Upper lobe of left lung (tissue), 6 donors: ENCODE data around the gene DMD. TPM values are rescaled to one million over a fixed set of nuclear protein-coding genes. Genes with fewer than 3 reads are reported as not detected.

Experiments
- ATAC-seq, 2 donors: fragments of 200-7000 bp; cut with Tn5 transposase; one replicate each; pipeline ENCODE4 v1.9.1; 2022; ENCODE audit warnings: mild to moderate bottlenecking in 2 of 2, moderate library complexity in 2 of 2; ENCODE audit not compliant: low FRiP score in 2 of 2
- DNase-seq, 2 donors: peaks; one replicate each; pipeline ENCODE4 v3.0.0-alpha.2; 2019 to 2020
- H3K27ac ChIP-seq, 4 donors: fragments of 200-600 bp; sonication (generic); one replicate each; pipeline ENCODE4 v1.5.1; 2016 to 2019
- H3K27me3 ChIP-seq, 4 donors: fragments of 200-600 bp; sonication (generic); one replicate each; pipeline ENCODE4 v1.5.1; 2017 to 2019
- H3K36me3 ChIP-seq, 4 donors: fragments of 200-600 bp; sonication (generic); one replicate each; pipeline ENCODE4 v1.5.1; 2016 to 2019
- H3K4me1 ChIP-seq, 4 donors: fragments of 200-600 bp; sonication (generic); one replicate each; pipeline ENCODE4 v1.5.1; 2018 to 2019
- H3K4me3 ChIP-seq, 4 donors: fragments of 200-600 bp; sonication (generic); one replicate each; pipeline ENCODE4 v1.5.1; 2017 to 2019; ENCODE audit warnings: mild to moderate bottlenecking in 2 of 4, moderate library complexity in 1 of 4
- H3K9me3 ChIP-seq, 4 donors: fragments of 200-600 bp; sonication (generic); one replicate each; pipeline ENCODE4 v1.5.1; 2018 to 2019
- EP300 ChIP-seq, 4 donors: sonication (generic); formaldehyde crosslinking; IDR thresholded peaks; one replicate each; pipeline ENCODE4 v1.5.1; 2017; ENCODE audit warnings: antibody characterized with exemption in 4 of 4, control low read depth in 2 of 4
- POLR2A ChIP-seq, 4 donors: fragments of 450-650 bp; IDR thresholded peaks; one replicate each; pipeline ENCODE4 v1.5.1; 2016 to 2017; ENCODE audit warnings: antibody characterized with exemption in 4 of 4, mild to moderate bottlenecking in 2 of 4
- POLR2AphosphoS5 ChIP-seq, 2 donors: sonication (generic); formaldehyde crosslinking; IDR thresholded peaks; one replicate each; pipeline ENCODE4 v1.5.1; 2017; ENCODE audit warnings: antibody characterized with exemption in 2 of 2
- WGBS, 2 donors: methylation state at CpG; one replicate each; pipeline ENCODE4 v1.1.5; 2017 to 2018; 5-methylcytosine and 5-hydroxymethylcytosine counted together
- total RNA-seq, 6 donors: library from RNA; depleted of rRNA in 4 of 6; stranded (reverse); fragments of >200 nt in 4 of 6; gene quantifications; one replicate each; pipeline versions ENCODE4 v1.1.0 to v1.2.1, GENCODE V29; 2016 to 2021
- TF ChIP-seq, protein P1 (sequence below), 6 experiments: fragments of 450-650 bp in 4 of 6; fragments of 200-600 bp in 2 of 6; sonication (generic) in 2 of 6; IDR thresholded peaks; one replicate each; pipeline ENCODE4 v1.5.1; 2016 to 2019; ENCODE audit warnings: antibody characterized with exemption in 6 of 6
- donor health status: DM: no; HTN: no; CAD: no; lungs with moderate emphysema.
- donor health status: DM: no; HTN: yes; CAD: no; lungs with severe emphysema.

DMD gene
- total RNA-seq, 6 donors from 2014 or later = 12.5 to 37.0 (median 24.0) TPM

DNA sequence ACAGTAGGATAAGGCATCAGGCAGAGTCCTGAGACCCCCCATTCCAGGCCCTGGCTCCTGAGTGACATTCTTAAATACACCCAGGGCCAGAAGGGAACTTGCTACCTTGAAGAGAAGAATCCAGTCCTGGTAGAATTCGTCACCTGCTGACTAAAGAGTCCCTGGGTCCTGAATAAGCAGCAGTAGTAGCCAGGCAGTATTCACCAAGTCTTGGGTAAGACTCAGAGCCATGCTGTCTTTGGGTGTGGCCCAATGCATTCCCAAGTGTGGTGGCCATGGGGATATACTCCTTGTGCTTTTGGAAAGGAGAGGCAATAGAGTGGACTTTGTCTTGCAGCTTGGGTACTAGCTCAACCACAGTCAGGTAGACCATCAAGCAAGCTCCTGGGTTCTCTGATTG, 359.1 kb downstream of the DMD start:
- no peak overlapping the region for H3K27ac ChIP-seq
- H3K9me3 ChIP-seq = no peaks in the 10 kb centered on the region
- H3K4me1 ChIP-seq = no peaks in the 10 kb centered on the region
- no peaks in the 10 kb centered on the region for H3K27me3 ChIP-seq
- TF ChIP-seq EP300 (IDR thresholded peaks at IDR 0.05) (no peak), POLR2AphosphoS5 (IDR thresholded peaks at IDR 0.05) (no peak), POLR2A (IDR thresholded peaks at IDR 0.05) (no peak)
- TF ChIP-seq, protein P1, sequence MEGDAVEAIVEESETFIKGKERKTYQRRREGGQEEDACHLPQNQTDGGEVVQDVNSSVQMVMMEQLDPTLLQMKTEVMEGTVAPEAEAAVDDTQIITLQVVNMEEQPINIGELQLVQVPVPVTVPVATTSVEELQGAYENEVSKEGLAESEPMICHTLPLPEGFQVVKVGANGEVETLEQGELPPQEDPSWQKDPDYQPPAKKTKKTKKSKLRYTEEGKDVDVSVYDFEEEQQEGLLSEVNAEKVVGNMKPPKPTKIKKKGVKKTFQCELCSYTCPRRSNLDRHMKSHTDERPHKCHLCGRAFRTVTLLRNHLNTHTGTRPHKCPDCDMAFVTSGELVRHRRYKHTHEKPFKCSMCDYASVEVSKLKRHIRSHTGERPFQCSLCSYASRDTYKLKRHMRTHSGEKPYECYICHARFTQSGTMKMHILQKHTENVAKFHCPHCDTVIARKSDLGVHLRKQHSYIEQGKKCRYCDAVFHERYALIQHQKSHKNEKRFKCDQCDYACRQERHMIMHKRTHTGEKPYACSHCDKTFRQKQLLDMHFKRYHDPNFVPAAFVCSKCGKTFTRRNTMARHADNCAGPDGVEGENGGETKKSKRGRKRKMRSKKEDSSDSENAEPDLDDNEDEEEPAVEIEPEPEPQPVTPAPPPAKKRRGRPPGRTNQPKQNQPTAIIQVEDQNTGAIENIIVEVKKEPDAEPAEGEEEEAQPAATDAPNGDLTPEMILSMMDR (IDR thresholded peaks at IDR 0.05) = no peak
- no peaks in the 10 kb centered on the region for H3K36me3 ChIP-seq
- ATAC-seq (no peak), DNase-seq (no peak)
- 29% methylated on average over 1 of the region's 1 CpG; no CpG with 5 or more reads in 1 of the 2 donors for WGBS, 2 donors
- no peak overlapping the region for H3K4me3 ChIP-seq

DNA sequence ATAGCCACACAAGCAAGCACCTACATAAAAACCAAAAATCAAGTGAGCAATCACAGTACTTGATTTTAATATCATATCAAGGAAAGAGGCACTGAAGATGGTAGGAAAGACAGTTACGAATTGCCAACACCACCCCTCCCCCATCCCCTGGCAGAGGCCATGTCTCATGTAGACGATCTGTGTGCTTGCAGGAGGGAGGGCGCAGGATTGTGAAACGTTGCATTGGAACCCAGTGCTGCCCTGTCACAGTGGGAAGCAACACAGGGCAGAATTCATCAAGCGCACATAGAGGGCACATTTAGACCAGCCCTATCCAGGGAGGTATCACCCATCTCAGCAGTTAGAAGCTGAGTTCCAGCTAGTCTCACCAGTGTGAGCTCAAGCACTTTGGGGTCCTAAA, 359.8 kb downstream of the DMD start:
- Histone ChIP-seq H3K9me3 (no peaks in the 10 kb centered on the region), H3K4me3 (no peak overlapping the region), H3K36me3 (no peaks in the 10 kb centered on the region), H3K27me3 (no peaks in the 10 kb centered on the region), H3K4me1 (no peaks in the 10 kb centered on the region), H3K27ac (no peak overlapping the region)
- no peak for TF ChIP-seq EP300 (IDR thresholded peaks at IDR 0.05)
- no peak for TF ChIP-seq POLR2AphosphoS5 (IDR thresholded peaks at IDR 0.05)
- no peak for TF ChIP-seq POLR2A (IDR thresholded peaks at IDR 0.05)
- TF ChIP-seq, protein P1 (IDR thresholded peaks at IDR 0.05) = no peak
- ATAC-seq (no peak), DNase-seq (no peak)
- 82 to 86% methylated on average over 4 to 5 of the region's 5 CpGs for WGBS, 2 donors

DNA sequence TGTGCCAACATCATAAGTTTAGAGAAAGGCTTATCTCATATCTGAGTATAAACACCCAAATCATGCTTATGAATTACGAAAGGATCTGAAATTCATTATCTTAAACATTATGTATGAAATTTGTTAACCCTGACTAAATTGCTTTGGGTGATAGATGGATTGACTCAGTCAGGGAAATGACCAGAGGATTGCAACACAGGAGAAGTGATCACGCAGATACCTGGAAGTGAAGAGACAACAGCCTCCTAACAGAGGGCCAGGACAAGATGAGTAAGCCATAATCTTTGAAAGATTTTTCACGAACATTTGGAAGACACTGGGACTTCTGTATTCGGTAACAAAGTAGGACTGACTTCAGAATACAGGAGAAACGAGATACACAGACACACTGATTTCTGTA, 363.4 kb downstream of the DMD start:
- no peaks in the 10 kb centered on the region for H3K27me3 ChIP-seq
- ATAC-seq (no peak), DNase-seq (no peak)
- H3K4me3 ChIP-seq = no peak overlapping the region
- H3K9me3 ChIP-seq = no peaks in the 10 kb centered on the region
- H3K4me1 ChIP-seq = no peaks in the 10 kb centered on the region
- H3K36me3 ChIP-seq = no peaks in the 10 kb centered on the region
- WGBS, 2 donors = 78 to 84% methylated on average over 5 of the region's 5 CpGs
- TF ChIP-seq POLR2AphosphoS5 (IDR thresholded peaks at IDR 0.05) (no peak), POLR2A (IDR thresholded peaks at IDR 0.05) (no peak), EP300 (IDR thresholded peaks at IDR 0.05) (no peak)
- TF ChIP-seq, protein P1 (IDR thresholded peaks at IDR 0.05) = no peak
- H3K27ac ChIP-seq = no peak overlapping the region

DNA sequence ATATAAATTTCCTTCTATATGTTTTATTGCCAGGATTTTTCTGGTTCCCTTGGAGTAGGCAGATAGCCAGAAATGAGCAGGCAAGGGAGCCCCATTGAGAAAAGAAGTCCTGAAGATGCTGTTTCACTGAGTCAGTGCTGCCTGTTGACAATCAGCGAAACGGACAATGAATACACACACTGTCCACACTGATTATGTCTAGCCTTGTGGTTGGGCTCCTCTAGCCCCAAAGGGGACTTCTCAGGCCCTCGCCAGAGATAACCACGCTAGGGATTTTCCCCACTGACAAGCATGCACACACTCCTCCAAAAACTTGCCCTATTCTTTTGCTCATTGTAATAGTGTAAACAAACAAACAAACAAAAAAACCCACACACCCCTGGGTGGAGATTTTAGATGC, 369.3 kb downstream of the DMD start:
- WGBS, 2 donors = 83 to 87% methylated on average over 3 to 4 of the region's 4 CpGs

DNA sequence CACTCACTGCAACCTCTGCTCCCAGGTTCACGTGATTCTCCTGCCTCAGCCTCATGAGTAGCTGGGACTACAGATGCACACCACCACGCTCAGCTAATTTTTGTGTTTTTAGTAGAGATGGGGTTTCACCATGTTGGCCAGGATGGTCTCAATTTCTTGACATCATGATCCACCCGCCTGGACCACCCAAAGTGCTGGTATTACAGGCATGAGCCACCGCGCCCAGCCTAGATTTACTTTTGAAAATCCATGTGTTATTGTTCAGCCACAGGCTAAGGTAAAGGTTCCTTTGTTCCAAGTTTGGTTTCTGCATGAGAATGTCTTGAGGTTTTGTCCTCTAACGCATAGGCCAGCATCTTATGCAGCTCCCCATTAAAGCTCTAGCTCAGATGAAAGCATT, 371.6 kb downstream of the DMD start:
- H3K9me3 ChIP-seq = no peaks in the 10 kb centered on the region
- H3K4me1 ChIP-seq = no peaks in the 10 kb centered on the region
- H3K4me3 ChIP-seq = no peak overlapping the region
- TF ChIP-seq POLR2A (IDR thresholded peaks at IDR 0.05) (no peak), EP300 (IDR thresholded peaks at IDR 0.05) (no peak), POLR2AphosphoS5 (IDR thresholded peaks at IDR 0.05) (no peak)
- TF ChIP-seq, protein P1 (IDR thresholded peaks at IDR 0.05) = no peak
- ATAC-seq (no peak), DNase-seq (no peak)
- no peaks in the 10 kb centered on the region for H3K27me3 ChIP-seq
- 76 to 88% methylated on average over 6 of the region's 6 CpGs for WGBS, 2 donors
- H3K36me3 ChIP-seq = no peaks in the 10 kb centered on the region
- no peak overlapping the region for H3K27ac ChIP-seq

More for the DNA sequence above, 369.3 kb downstream of the DMD start:
- ATAC-seq (no peak), DNase-seq (no peak)
- TF ChIP-seq POLR2AphosphoS5 (IDR thresholded peaks at IDR 0.05) (no peak), POLR2A (IDR thresholded peaks at IDR 0.05) (no peak), EP300 (IDR thresholded peaks at IDR 0.05) (no peak)
- TF ChIP-seq, protein P1 (IDR thresholded peaks at IDR 0.05) = no peak
- Histone ChIP-seq H3K4me1 (no peaks in the 10 kb centered on the region), H3K27me3 (no peaks in the 10 kb centered on the region), H3K27ac (no peak overlapping the region), H3K4me3 (no peak overlapping the region), H3K9me3 (no peaks in the 10 kb centered on the region), H3K36me3 (no peaks in the 10 kb centered on the region)
